UCSD-AML1 (cell line): Measurements from ENCODE around the gene CDH23.
"Not testable (repeated sequence)": the region's sequence is repeated elsewhere in the genome, so short reads cannot be mapped to it uniquely, and the experiment has no call there.

ENCODE experiments used
- DNase-seq: peaks from one replicate; lab custom pipeline; 2025; ENCODE audit not compliant: unreplicated experiment; lab: John Stamatoyannopoulos, UW

Gene CDH23

GRCh38 chr10:71599518-71599917, 202.8 kb downstream of the CDH23 start:
- DNase-seq: no peak

DNA sequence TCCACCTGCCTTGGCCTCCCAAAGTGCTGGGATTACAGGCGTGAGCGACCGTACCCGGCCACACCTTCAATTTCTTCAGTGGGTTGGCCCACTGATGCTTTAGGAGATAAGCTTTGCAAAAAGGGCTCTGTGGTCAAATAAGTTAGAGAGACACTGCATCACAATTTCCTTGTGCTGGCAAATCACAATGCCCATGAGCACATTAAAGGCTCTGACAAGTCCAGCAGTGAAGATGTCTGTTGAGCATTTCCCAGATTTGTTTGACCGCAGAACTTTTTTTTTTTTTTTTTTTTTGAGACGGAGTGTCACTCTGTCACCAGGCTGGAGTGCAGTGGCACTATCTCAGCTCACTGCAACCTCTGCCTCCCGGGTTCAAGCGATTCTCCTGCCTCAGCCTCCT, 203.5 kb downstream of the CDH23 start:
- DNase-seq: not testable (repeated sequence)

DNA sequence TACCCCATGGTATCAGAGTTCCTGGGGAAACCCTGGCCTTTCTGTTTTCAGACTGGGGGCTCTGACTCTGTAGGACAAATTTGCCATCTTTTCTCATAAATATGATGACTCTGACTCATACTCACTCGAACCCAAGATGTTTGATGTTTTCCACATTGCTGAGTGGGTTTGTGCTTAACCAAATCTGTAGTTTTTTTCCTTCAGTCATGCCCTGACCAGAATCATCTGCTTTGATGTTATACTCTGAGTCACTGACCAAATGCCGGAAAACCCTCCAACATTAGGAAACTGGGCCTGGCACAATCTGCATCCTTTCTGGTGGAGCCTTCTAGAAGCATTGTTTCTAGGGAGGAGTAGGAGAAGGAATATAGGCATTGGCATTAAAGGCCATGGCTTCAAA, 204.1 kb downstream of the CDH23 start:
- DNase-seq: no peak

GRCh38 chr10:71601273-71601672, 204.6 kb downstream of the CDH23 start:
- DNase-seq: no peak

DNA sequence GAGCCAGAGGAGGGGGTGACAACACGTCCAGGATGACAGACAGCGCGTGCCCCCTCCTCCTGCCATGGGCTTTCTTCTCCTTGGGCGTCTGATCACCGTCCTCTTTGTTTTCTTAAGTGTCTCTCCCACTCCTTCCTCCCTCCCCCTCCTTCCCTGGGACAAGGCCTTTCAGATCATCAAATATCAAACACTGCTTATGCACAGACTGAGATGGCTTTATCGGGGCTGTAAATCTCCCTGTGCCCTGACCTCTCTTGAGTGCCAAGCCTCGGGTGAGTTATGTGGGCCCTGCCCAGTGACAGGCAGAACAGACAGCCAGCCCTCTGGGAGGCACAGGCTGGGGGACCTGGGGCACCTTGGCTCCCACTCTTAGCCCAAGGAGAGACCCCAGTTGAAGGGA, 206.4 kb downstream of the CDH23 start:
- DNase-seq: no peak

DNA sequence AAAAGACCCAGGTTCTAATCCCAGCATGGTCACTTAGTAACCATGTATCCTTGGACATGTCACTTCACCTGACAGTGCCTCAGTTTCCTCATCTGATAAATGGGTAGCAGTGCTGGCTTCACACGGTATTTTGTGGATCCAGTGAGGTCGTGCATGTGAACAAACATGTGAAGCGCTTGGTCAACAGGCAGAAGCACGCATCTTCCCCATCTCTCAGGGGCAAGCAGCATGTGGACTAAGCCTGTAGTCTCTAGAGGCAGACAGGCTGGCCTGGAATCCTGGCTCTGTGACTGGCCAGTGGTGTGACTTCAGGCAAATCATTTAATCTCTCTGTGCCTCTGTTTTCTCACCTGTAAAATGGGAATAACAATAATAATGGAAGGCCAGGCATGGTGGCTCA, 207.0 kb downstream of the CDH23 start:
- no peak for DNase-seq

- no peak for DNase-seq
These were observed 207.8 kb downstream of the CDH23 start for GRCh38 chr10:71604324-71605018.

- no peak for DNase-seq
These were observed 208.7 kb downstream of the CDH23 start for GRCh38 chr10:71605263-71605962.

- no peak for DNase-seq
These were observed 209.7 kb downstream of the CDH23 start for GRCh38 chr10:71606257-71607081.

- no peak for DNase-seq
These were observed 210.3 kb downstream of the CDH23 start for GRCh38 chr10:71607082-71607443.

GRCh38 chr10:71608819-71609768, 212.4 kb downstream of the CDH23 start:
- peak; percentile 76 for DNase-seq

GRCh38 chr10:71610651-71611050, 213.9 kb downstream of the CDH23 start:
- no peak for DNase-seq

DNA sequence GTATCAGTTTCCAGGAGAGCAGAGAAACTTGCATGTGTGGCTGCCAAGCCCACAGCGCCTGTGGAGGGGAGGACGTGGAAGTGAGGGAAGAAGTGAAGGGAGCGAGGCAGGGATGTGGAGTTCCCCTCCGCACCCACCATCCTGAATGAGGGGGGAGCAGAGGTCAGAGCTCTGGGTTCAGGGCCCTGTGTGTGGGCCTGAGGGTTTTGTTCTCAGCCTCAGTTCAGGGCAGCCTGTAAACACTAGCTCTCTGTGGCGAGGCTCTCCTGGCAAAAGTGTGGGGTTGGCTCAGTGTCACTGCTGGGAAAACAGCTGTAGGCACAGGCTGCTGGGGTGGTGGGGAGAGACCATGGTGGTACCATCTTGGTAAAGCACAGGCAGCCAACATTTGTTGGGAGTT, 214.4 kb downstream of the CDH23 start:
- no peak for DNase-seq

- DNase-seq: no peak
These were observed 215.1 kb downstream of the CDH23 start for GRCh38 chr10:71611709-71612422.

- peak; percentile 33 for DNase-seq
These were observed 216.6 kb downstream of the CDH23 start for GRCh38 chr10:71613261-71613777.

GRCh38 chr10:71613877-71614276, 217.2 kb downstream of the CDH23 start:
- DNase-seq: no peak

DNA sequence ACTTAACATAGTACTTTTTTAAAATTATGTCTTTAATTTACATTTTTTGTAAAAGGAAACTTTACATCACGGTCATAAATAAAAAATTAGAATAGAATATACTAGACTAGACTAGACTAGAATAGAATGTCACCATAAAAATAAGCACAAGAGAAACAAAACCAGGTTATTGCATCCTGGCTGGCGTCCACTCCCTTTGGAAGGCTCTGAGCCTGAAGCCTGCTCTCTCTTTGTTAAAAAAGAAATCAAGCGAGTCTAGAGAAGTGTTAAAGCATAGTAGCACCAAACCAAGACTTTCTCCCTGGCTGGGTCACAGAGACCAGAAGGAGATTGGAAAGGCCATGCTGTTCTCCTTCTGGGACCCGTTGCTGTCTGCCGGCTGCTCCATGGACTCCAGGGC, 218.2 kb downstream of the CDH23 start:
- no peak for DNase-seq

DNA sequence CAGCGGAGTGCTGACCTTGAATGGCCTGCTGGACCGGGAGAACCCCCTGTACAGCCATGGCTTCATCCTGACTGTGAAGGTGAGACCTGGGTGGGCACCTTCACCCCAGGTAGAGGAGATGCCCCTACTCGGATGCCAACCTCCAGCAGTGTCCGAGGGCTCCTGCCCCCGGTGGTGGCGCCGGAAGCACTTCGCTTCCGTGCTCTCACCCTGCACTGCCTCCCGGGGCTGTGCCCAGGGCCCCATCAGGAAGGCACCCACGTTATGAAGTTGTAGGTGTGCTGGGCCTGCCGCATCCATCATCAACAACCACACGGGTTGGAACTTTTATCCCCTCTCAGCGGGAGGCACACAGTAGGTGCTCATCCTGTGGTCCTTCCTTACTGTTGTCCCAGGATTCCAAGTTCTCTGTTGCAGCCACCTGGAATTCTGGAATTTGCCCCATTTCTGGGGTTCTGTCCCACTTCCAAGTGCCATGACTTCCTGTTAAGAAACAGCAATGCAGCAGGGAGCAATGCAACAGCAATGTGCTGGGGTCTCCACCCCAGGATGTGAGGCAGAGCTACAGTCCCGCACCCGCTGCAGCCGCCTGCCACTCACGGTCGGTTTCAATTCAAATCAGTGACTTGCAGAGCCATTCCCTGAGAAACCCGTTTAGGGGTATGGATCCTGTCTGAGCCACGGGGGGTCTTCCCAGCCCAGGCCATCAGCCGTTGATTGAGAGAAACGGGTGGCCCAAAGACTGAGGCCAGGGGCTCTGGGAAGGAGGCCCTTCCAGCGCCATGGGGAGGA, 219.0 kb downstream of the CDH23 start:
- DNase-seq: no peak
